HepG2 (cell line): ENCODE measurements around the gene GDPD4. TPM values are rescaled to one million over a fixed set of nuclear protein-coding genes. Genes with fewer than 3 reads are reported as not detected.

Source experiments
- ATAC-seq: fragments of 200-7000 bp; cut with Tn5 transposase; 3 replicates; pipeline ENCODE4 v1.9.1; 2020; ENCODE audit warnings: mild to moderate bottlenecking, moderate library complexity
- BruUV-seq: library from RNA; stranded (reverse); fragments of 400-500 nt; replicated peaks from 2 replicates; lab custom pipeline; 2021; lab: Mats Ljungman, UMichigan
- CTCF ChIA-PET: fragments of 300-600 bp; formaldehyde crosslinking; extraction: SDS; loops from one replicate; lab custom pipeline; 2021; ENCODE audit warnings: low total read pairs, inconsistent platforms, low intra/inter-chr PET ratio; lab: Yijun Ruan, JAX
- POLR2A ChIA-PET: fragments of 350-600 bp; sonication (Branson Sonifier 250); formaldehyde crosslinking; loops from one replicate; lab custom pipeline; 2020; ENCODE audit warnings: antibody characterized with exemption, inconsistent platforms; lab: Yijun Ruan, JAX
- DNase-seq: peaks from one replicate; pipeline ENCODE4 v3.0.0-alpha.2; 2015; ENCODE audit warnings: low spot score
- FAIRE-seq: peaks from 3 replicates; lab custom pipeline; 2011; peaks lifted over from hg19 to GRCh38; lab: Jason Lieb, UNC
- H2AFZ ChIP-seq: one replicate; pipeline ENCODE4 v1.6.1; 2011; ENCODE audit warnings: low read length, inconsistent platforms
- H3K27ac ChIP-seq: fragments of 300-600 bp; 3 replicates; pipeline ENCODE4 v1.8.0; 2011; ENCODE audit warnings: mixed run types, mild to moderate bottlenecking, mixed read lengths, low read length, inconsistent platforms; ENCODE audit not compliant: insufficient read depth; ENCODE audit errors: extremely low read length
- H3K27me3 ChIP-seq, 2 experiments: fragments of 200-600 bp in 1 of 2; 2 replicates in 1 of 2; 3 replicates in 1 of 2; pipeline versions ENCODE4 v1.6.0 to v1.8.0; 2011; ENCODE audit warnings: low read length in 2 of 2, mild to moderate bottlenecking in 2 of 2, moderate library complexity in 2 of 2, inconsistent platforms in 1 of 2; ENCODE audit not compliant: insufficient read depth in 2 of 2, control insufficient read depth in 1 of 2
- H3K36me3 ChIP-seq, 2 experiments: fragments of 200-600 bp in 1 of 2; replicated peaks in 1 of 2; 2 replicates in 1 of 2; 3 replicates in 1 of 2; pipeline versions ENCODE4 v1.5.1 to v1.8.0; 2011; ENCODE audit warnings: low read length in 2 of 2, inconsistent platforms in 1 of 2; ENCODE audit not compliant: insufficient read depth in 2 of 2, control insufficient read depth in 1 of 2
- H3K4me1 ChIP-seq: 2 replicates; pipeline ENCODE4 v1.5.1; 2012; ENCODE audit warnings: low read length, inconsistent platforms; ENCODE audit not compliant: insufficient read depth
- H3K4me2 ChIP-seq: 2 replicates; pipeline ENCODE4 v1.6.0; 2011; ENCODE audit warnings: low read depth, low read length, inconsistent platforms
- H3K4me3 ChIP-seq, 3 experiments: fragments of 200-600 bp in 1 of 3; sonication (generic), shearing (Covaris generic) in 1 of 3; replicated peaks in 1 of 3; 2 replicates each; pipeline ENCODE4 v1.5.1; 2011 to 2016; ENCODE audit warnings: low read length in 3 of 3, inconsistent platforms in 2 of 3, low read depth in 2 of 3, mild to moderate bottlenecking in 2 of 3, control low read depth in 1 of 3, mixed read lengths in 1 of 3; ENCODE audit not compliant: insufficient read depth in 1 of 3
- H3K79me2 ChIP-seq: one replicate; pipeline ENCODE4 v1.6.1; 2011; ENCODE audit warnings: low read length, inconsistent platforms; ENCODE audit not compliant: insufficient read depth
- H3K9ac ChIP-seq: 2 replicates; pipeline ENCODE4 v1.6.0; 2011; ENCODE audit warnings: mild to moderate bottlenecking, low read depth, low read length, inconsistent platforms; ENCODE audit not compliant: insufficient read depth
- H3K9me3 ChIP-seq: 2 replicates; pipeline ENCODE4 v1.5.1; 2012; ENCODE audit warnings: mild to moderate bottlenecking, low read length
- H4K20me1 ChIP-seq: 2 replicates; pipeline ENCODE4 v1.6.0; 2011; ENCODE audit warnings: inconsistent platforms, mild to moderate bottlenecking, low read length, moderate library complexity; ENCODE audit not compliant: insufficient read depth
- DNMT1 ChIP-seq: sonication (generic); formaldehyde crosslinking; IDR thresholded peaks from 2 replicates; pipeline ENCODE4 v1.5.1; 2020; ENCODE audit warnings: mild to moderate bottlenecking, missing genetic modification reagents
- EEA1 ChIP-seq: sonication (generic); formaldehyde crosslinking; IDR thresholded peaks from 2 replicates; pipeline ENCODE4 v1.5.1; 2020; ENCODE audit warnings: mild to moderate bottlenecking, missing genetic modification reagents, borderline replicate concordance
- ELF1 ChIP-seq: sonication (generic); formaldehyde crosslinking; IDR thresholded peaks from 2 replicates; pipeline ENCODE4 v1.4.0; 2020; ENCODE audit warnings: missing genetic modification reagents
- FOXJ3 ChIP-seq: sonication (generic); formaldehyde crosslinking; IDR thresholded peaks from 2 replicates; pipeline ENCODE4 v1.4.0; 2020; ENCODE audit warnings: missing genetic modification reagents, mild to moderate bottlenecking, borderline replicate concordance
- HNF4G ChIP-seq, 2 experiments: sonication (generic) in 1 of 2; formaldehyde crosslinking in 1 of 2; IDR thresholded peaks; 2 replicates each; pipeline versions ENCODE4 v1.4.0 to v1.6.1; 2011 to 2020; ENCODE audit warnings: borderline replicate concordance in 2 of 2, low read depth in 2 of 2, mild to moderate bottlenecking in 2 of 2, low read length in 1 of 2, missing genetic modification reagents in 1 of 2, moderate library complexity in 1 of 2
- HNRNPK ChIP-seq: fragments of 200-400 bp; formaldehyde crosslinking; IDR thresholded peaks from 2 replicates; pipeline ENCODE4 v1.6.1; 2018; ENCODE audit warnings: low read length, low read depth, moderate library complexity, mild to moderate bottlenecking; ENCODE audit not compliant: poor library complexity, severe bottlenecking
- ISX ChIP-seq: sonication (generic); formaldehyde crosslinking; conservative IDR thresholded peaks from 2 replicates; pipeline ENCODE4 v1.5.0; 2020; ENCODE audit warnings: missing genetic modification reagents
- MZF1 ChIP-seq: sonication (generic); formaldehyde crosslinking; IDR thresholded peaks from 2 replicates; pipeline ENCODE4 v1.8.1; 2023; ENCODE audit warnings: mild to moderate bottlenecking, missing genetic modification reagents, borderline replicate concordance
- PBX2 ChIP-seq: IDR thresholded peaks from 2 replicates; pipeline ENCODE4 v1.6.1; 2016; ENCODE audit warnings: control low read depth
- POLR2G ChIP-seq: fragments of 200-400 bp; formaldehyde crosslinking; IDR thresholded peaks from 2 replicates; pipeline ENCODE4 v1.6.1; 2018; ENCODE audit warnings: mild to moderate bottlenecking, low read depth, low read length, moderate library complexity
- TAF15 ChIP-seq: fragments of 200-400 bp; formaldehyde crosslinking; IDR thresholded peaks from one replicate; pipeline ENCODE4 v1.6.1; 2018; ENCODE audit warnings: mild to moderate bottlenecking, low read depth, low read length; ENCODE audit not compliant: poor library complexity, severe bottlenecking
- TFAP4 ChIP-seq: sonication (generic); IDR thresholded peaks from 2 replicates; pipeline ENCODE4 v1.6.1; 2016; ENCODE audit warnings: low read depth, borderline replicate concordance
- TOE1 ChIP-seq: sonication (generic); formaldehyde crosslinking; IDR thresholded peaks from 2 replicates; pipeline ENCODE4 v1.4.0; 2020; ENCODE audit warnings: mild to moderate bottlenecking, missing genetic modification reagents
- ZFP37 ChIP-seq: sonication (generic); formaldehyde crosslinking; IDR thresholded peaks from 2 replicates; pipeline ENCODE4 v1.4.0; 2020; ENCODE audit warnings: missing genetic modification reagents, borderline replicate concordance
- ZNF740 ChIP-seq: sonication (generic); formaldehyde crosslinking; IDR thresholded peaks from 2 replicates; pipeline ENCODE4 v1.4.0; 2020; ENCODE audit warnings: missing genetic modification reagents
- ZNF776 ChIP-seq: sonication (generic); formaldehyde crosslinking; IDR thresholded peaks from 2 replicates; pipeline ENCODE4 v1.4.0; 2020; ENCODE audit warnings: mild to moderate bottlenecking, missing genetic modification reagents
- WGBS: methylation state at CpG from one replicate; pipeline ENCODE4 v1.1.6; 2017; ENCODE audit warnings: low lambda C conversion rate; 5-methylcytosine and 5-hydroxymethylcytosine counted together
- in situ Hi-C: cut with HindIII; loops from 2 replicates; pipeline ENCODE4 v1.10.0; 2017; ENCODE audit warnings: low pct_unique_long_range_greater_than_20kb; ENCODE audit not compliant: extremely low pct_ligation_motif_present
- intact Hi-C: fragments of 100-400 bp; cut with micrococcal nuclease; formaldehyde crosslinking; loops from one replicate; pipeline ENCODE4 v1.10.0; 2022; ENCODE audit not compliant: unreplicated experiment
- polyA plus RNA-seq, 8 experiments: library from polyadenylated mRNA; depleted of rRNA in 3 of 8; stranded (reverse) in 7 of 8; unstranded in 1 of 8; fragments of >200 nt; fragmentation: Illumina TruSeq in 4 of 8; extraction: Trizol in 4 of 8; gene quantifications; 2 replicates each; pipeline versions ENCODE4 v1.2.1 to v1.2.3, GENCODE V29; 2011 to 2016; ENCODE audit warnings: low read depth in 4 of 8, missing spikeins in 1 of 8, mixed read lengths in 1 of 8; ENCODE audit not compliant: insufficient read depth in 1 of 8
- total RNA-seq, 5 experiments: library from RNA; depleted of rRNA; stranded (reverse); fragments of >200 nt; fragmentation: Illumina TruSeq; extraction: Trizol; gene quantifications; 2 replicates each; pipeline ENCODE4 v1.2.3, GENCODE V29; 2016; ENCODE audit warnings: low read depth in 1 of 5
- TF ChIP-seq, protein P1 (sequence below): sonication (generic); formaldehyde crosslinking; IDR thresholded peaks from 2 replicates; pipeline ENCODE4 v1.4.0; 2020; ENCODE audit warnings: missing genetic modification reagents, borderline replicate concordance

Gene GDPD4
- total and polyA plus RNA-seq, 2 of the 13 experiments (the other 11 are each of a cell fraction or from before 2014, with no cell fraction given) = not detected

DNA sequence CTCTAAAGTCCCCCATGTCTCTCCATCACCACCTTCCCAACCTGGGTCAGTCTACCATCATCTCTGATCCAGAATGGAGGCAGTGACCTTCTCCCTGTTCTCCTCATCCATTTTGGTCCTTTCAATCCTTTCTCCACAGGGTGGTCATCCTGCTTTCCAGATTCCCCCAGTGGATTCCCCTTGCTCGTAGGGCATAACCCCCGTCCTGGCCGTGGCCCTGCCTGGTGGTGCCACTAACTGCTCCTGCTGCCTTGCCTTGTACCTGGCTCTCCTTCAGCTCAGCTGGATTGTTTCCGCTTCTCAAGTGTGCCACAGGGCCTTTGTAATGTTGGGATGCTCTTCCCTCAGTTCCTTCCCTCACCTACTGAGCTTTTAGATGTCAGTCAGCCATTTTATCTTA lies 91.8 kb downstream of the GDPD4 start (continued):
- no peak for TF ChIP-seq ZFP37 (CRISPR knock-in tag)
- TF ChIP-seq FOXJ3 (CRISPR knock-in tag) = no peak
- no peak for TF ChIP-seq ELF1 (CRISPR knock-in tag)
- TF ChIP-seq, protein P1, sequence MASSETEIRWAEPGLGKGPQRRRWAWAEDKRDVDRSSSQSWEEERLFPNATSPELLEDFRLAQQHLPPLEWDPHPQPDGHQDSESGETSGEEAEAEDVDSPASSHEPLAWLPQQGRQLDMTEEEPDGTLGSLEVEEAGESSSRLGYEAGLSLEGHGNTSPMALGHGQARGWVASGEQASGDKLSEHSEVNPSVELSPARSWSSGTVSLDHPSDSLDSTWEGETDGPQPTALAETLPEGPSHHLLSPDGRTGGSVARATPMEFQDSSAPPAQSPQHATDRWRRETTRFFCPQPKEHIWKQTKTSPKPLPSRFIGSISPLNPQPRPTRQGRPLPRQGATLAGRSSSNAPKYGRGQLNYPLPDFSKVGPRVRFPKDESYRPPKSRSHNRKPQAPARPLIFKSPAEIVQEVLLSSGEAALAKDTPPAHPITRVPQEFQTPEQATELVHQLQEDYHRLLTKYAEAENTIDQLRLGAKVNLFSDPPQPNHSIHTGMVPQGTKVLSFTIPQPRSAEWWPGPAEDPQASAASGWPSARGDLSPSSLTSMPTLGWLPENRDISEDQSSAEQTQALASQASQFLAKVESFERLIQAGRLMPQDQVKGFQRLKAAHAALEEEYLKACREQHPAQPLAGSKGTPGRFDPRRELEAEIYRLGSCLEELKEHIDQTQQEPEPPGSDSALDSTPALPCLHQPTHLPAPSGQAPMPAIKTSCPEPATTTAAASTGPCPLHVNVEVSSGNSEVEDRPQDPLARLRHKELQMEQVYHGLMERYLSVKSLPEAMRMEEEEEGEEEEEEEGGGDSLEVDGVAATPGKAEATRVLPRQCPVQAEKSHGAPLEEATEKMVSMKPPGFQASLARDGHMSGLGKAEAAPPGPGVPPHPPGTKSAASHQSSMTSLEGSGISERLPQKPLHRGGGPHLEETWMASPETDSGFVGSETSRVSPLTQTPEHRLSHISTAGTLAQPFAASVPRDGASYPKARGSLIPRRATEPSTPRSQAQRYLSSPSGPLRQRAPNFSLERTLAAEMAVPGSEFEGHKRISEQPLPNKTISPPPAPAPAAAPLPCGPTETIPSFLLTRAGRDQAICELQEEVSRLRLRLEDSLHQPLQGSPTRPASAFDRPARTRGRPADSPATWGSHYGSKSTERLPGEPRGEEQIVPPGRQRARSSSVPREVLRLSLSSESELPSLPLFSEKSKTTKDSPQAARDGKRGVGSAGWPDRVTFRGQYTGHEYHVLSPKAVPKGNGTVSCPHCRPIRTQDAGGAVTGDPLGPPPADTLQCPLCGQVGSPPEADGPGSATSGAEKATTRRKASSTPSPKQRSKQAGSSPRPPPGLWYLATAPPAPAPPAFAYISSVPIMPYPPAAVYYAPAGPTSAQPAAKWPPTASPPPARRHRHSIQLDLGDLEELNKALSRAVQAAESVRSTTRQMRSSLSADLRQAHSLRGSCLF = no peak
- TF ChIP-seq MZF1 (CRISPR knock-in tag) = no peak
- TF ChIP-seq HNF4G (IDR thresholded peaks at IDR 0.05; ENCODE audit: borderline replicate concordance, low read depth, low read length) = no peak
- TF ChIP-seq HNF4G (CRISPR knock-in tag; IDR thresholded peaks at IDR 0.05; ENCODE audit: borderline replicate concordance, low read depth) = no peak
- TF ChIP-seq TOE1 = no peak
- TF ChIP-seq ISX (CRISPR knock-in tag) = no peak
- TF ChIP-seq, all 625 proteins: peak for 0

- no peak overlapping the region for H3K9ac ChIP-seq
- no peaks in the 10 kb centered on the region for H3K79me2 ChIP-seq
- H3K4me1 ChIP-seq = 0 out of 2 replicates have a peak, but pooled peaks cover 6% of the 10 kb centered on the region
- ATAC-seq = no peak
- in situ Hi-C loops = no loop called here
- no peak overlapping the region for H3K4me2 ChIP-seq
- no peak overlapping the region for H3K27ac ChIP-seq
- ChIA-PET POLR2A (no interaction called here), CTCF (no interaction called here)
- intact Hi-C loops = no loop called here
- H3K27me3 ChIP-seq = no peaks in the 10 kb centered on the region
- H3K36me3 ChIP-seq = peaks cover 0 to 4% of the 10 kb centered on the region in 2 experiments; a peak in 1 of 5 replicates
- no peak for FAIRE-seq
- 70% methylated on average over 4 of the region's 11 CpGs for WGBS
- no TSS peak for BruUV-seq
- H2AFZ ChIP-seq = no peak overlapping the region
- H4K20me1 ChIP-seq = no peaks in the 10 kb centered on the region
- no peak overlapping the region for H3K4me3 ChIP-seq
- H3K9me3 ChIP-seq = no peaks in the 10 kb centered on the region
- DNase-seq = no peak
- TF ChIP-seq PBX2 (CRISPR knock-in tag) (no peak), TFAP4 (no peak), EEA1 (CRISPR knock-in tag) (no peak), ZNF776 (CRISPR knock-in tag) (no peak), ZNF740 (CRISPR knock-in tag) (no peak), HNRNPK (no peak), TAF15 (no peak), DNMT1 (CRISPR knock-in tag) (no peak), POLR2G (no peak)
Measured at GRCh38 chr11:77208535-77208934, 93.0 kb downstream of the GDPD4 start.
